GM23338 (cell line): ENCODE measurements around the gene EMC10. TPM values are rescaled to one million over a fixed set of nuclear protein-coding genes. Genes with fewer than 3 reads are reported as not detected.

Experiments used
- ATAC-seq: fragments of 200-7000 bp; cut with Tn5 transposase; 3 replicates; pipeline ENCODE4 v1.9.1; 2020
- DNase-seq: peaks from one replicate; pipeline ENCODE4 v3.0.0-alpha.2; 2015; ENCODE audit warnings: low spot score
- H2AFZ ChIP-seq: fragments of 200-600 bp; sonication (generic); 2 replicates; pipeline ENCODE4 v1.8.0; 2016; ENCODE audit warnings: antibody characterized with exemption, mild to moderate bottlenecking, moderate library complexity
- H3F3A ChIP-seq: fragments of 200-600 bp; sonication (generic); replicated peaks from 2 replicates; pipeline ENCODE4 v1.8.0; 2017; ENCODE audit warnings: antibody characterized with exemption, mixed run types, low read depth
- H3K27ac ChIP-seq: fragments of 200-600 bp; sonication (generic); 2 replicates; pipeline ENCODE4 v1.6.1; 2016; ENCODE audit warnings: low read depth
- H3K27me3 ChIP-seq: fragments of 200-600 bp; sonication (generic); 2 replicates; pipeline ENCODE4 v1.8.0; 2016; ENCODE audit warnings: mild to moderate bottlenecking, mixed run types, moderate library complexity; ENCODE audit not compliant: insufficient read depth
- H3K36me3 ChIP-seq: fragments of 200-600 bp; sonication (generic); 2 replicates; pipeline ENCODE4 v1.8.0; 2016; ENCODE audit warnings: mild to moderate bottlenecking; ENCODE audit not compliant: insufficient read depth
- H3K4me1 ChIP-seq: fragments of 200-600 bp; sonication (generic); 2 replicates; pipeline ENCODE4 v1.8.0; 2016; ENCODE audit warnings: mild to moderate bottlenecking, moderate library complexity; ENCODE audit not compliant: insufficient read depth
- H3K4me2 ChIP-seq: fragments of 200-600 bp; sonication (generic); 2 replicates; pipeline ENCODE4 v1.7.1; 2017; ENCODE audit warnings: mixed run types
- H3K4me3 ChIP-seq: fragments of 200-600 bp; sonication (generic); 2 replicates; pipeline ENCODE4 v1.6.1; 2016; ENCODE audit warnings: mixed run types
- H3K79me2 ChIP-seq: fragments of 200-600 bp; sonication (generic); replicated peaks from 2 replicates; pipeline ENCODE4 v1.8.0; 2017; ENCODE audit warnings: mild to moderate bottlenecking; ENCODE audit not compliant: insufficient read depth
- H3K9me2 ChIP-seq: fragments of 200-600 bp; sonication (generic); 2 replicates; pipeline ENCODE4 v1.8.0; 2017; ENCODE audit not compliant: insufficient read depth
- H4K20me1 ChIP-seq: fragments of 200-600 bp; sonication (generic); replicated peaks from 2 replicates; pipeline ENCODE4 v1.8.0; 2017; ENCODE audit warnings: mild to moderate bottlenecking; ENCODE audit not compliant: insufficient read depth
- H3K27ac Mint-ChIP-seq: 2 replicates; pipeline ENCODE4 v1.8.0; 2020; ENCODE audit warnings: inconsistent platforms, mild to moderate bottlenecking, moderate library complexity, mixed read lengths
- H3K27me3 Mint-ChIP-seq: 3 replicates; pipeline ENCODE4 v1.8.0; 2022; ENCODE audit warnings: low read depth, mild to moderate bottlenecking, moderate library complexity, mixed read lengths, inconsistent platforms; ENCODE audit not compliant: insufficient read depth, poor library complexity
- H3K36me3 Mint-ChIP-seq: 3 replicates; pipeline ENCODE4 v1.8.0; 2021; ENCODE audit warnings: low read depth, mild to moderate bottlenecking, inconsistent platforms, moderate library complexity, mixed read lengths
- H3K4me1 Mint-ChIP-seq: 3 replicates; pipeline ENCODE4 v1.8.0; 2020; ENCODE audit warnings: mild to moderate bottlenecking, inconsistent platforms, mixed read lengths
- H3K4me3 Mint-ChIP-seq: 3 replicates; pipeline ENCODE4 v1.8.0; 2021; ENCODE audit warnings: moderate library complexity, mild to moderate bottlenecking, inconsistent platforms, mixed read lengths
- H3K9me3 Mint-ChIP-seq: 3 replicates; pipeline ENCODE4 v1.8.0; 2020; ENCODE audit warnings: moderate library complexity, mild to moderate bottlenecking, inconsistent platforms, mixed read lengths
- CREB1 ChIP-seq: fragments of 250-450 bp; sonication (Bioruptor Pico); IDR thresholded peaks from 2 replicates; pipeline ENCODE4 v1.5.0; 2020; ENCODE audit warnings: low read depth, mild to moderate bottlenecking, moderate library complexity
- EZH2 ChIP-seq: fragments of 200-600 bp; sonication (generic); IDR thresholded peaks from one replicate; pipeline ENCODE4 v1.8.0; 2017; ENCODE audit warnings: antibody characterized with exemption, mild to moderate bottlenecking, low read depth; ENCODE audit not compliant: unreplicated experiment
- JUNB ChIP-seq: IDR thresholded peaks from one replicate; pipeline ENCODE4 v1.6.1; 2016; ENCODE audit warnings: antibody characterized with exemption; ENCODE audit not compliant: unreplicated experiment
- NANOG ChIP-seq: IDR thresholded peaks from 2 replicates; pipeline ENCODE4 v1.6.1; 2016; ENCODE audit warnings: antibody characterized with exemption, borderline replicate concordance
- POLR2AphosphoS5 ChIP-seq: IDR thresholded peaks from 2 replicates; pipeline ENCODE4 v1.6.1; 2016; ENCODE audit warnings: antibody characterized with exemption, low read depth
- STAT1 ChIP-seq: IDR thresholded peaks from one replicate; pipeline ENCODE4 v1.6.1; 2016; ENCODE audit warnings: antibody characterized with exemption; ENCODE audit not compliant: unreplicated experiment
- ZNF114 ChIP-seq: fragments of 250-450 bp; sonication (Bioruptor Pico); IDR thresholded peaks from 2 replicates; pipeline ENCODE4 v1.5.0; 2020; ENCODE audit warnings: mild to moderate bottlenecking, moderate library complexity
- ZNF331 ChIP-seq: fragments of 250-450 bp; sonication (Bioruptor Pico); IDR thresholded peaks from 2 replicates; pipeline ENCODE4 v1.5.0; 2020; ENCODE audit warnings: low read depth, mild to moderate bottlenecking, moderate library complexity
- polyA plus RNA-seq: library from polyadenylated mRNA; unstranded; fragments of >200 nt; fragmentation: Nextera tagmentation; extraction: Ambion mirVana; gene quantifications from 2 replicates; pipeline ENCODE4 v1.2.1, GENCODE V29; 2016
- total RNA-seq: library from RNA; depleted of rRNA; stranded (reverse); fragments of >200 nt; shearing (Covaris generic); gene quantifications from 2 replicates; pipeline ENCODE4 v1.2.3, GENCODE V29; 2014
- TF ChIP-seq, protein P1 (sequence below), 2 experiments: fragments of 200-600 bp in 1 of 2; sonication (generic) in 1 of 2; conservative IDR thresholded peaks; 2 replicates each; pipeline versions ENCODE4 v1.5.1 to v1.6.1; 2016 to 2017; ENCODE audit warnings: antibody characterized with exemption in 2 of 2, low read depth in 2 of 2, mild to moderate bottlenecking in 2 of 2, moderate library complexity in 1 of 2
- TF ChIP-seq, protein P2 (sequence below): IDR thresholded peaks from one replicate; pipeline ENCODE4 v1.6.1; 2018; ENCODE audit warnings: antibody characterized with exemption; ENCODE audit not compliant: unreplicated experiment
- TF ChIP-seq, protein P3 (sequence below): IDR thresholded peaks from 2 replicates; pipeline ENCODE4 v1.6.1; 2016; ENCODE audit warnings: antibody characterized with exemption

The EMC10 gene
- total and polyA plus RNA-seq, 2 experiments from 2014 or later = 24.8 to 113 TPM

DNA sequence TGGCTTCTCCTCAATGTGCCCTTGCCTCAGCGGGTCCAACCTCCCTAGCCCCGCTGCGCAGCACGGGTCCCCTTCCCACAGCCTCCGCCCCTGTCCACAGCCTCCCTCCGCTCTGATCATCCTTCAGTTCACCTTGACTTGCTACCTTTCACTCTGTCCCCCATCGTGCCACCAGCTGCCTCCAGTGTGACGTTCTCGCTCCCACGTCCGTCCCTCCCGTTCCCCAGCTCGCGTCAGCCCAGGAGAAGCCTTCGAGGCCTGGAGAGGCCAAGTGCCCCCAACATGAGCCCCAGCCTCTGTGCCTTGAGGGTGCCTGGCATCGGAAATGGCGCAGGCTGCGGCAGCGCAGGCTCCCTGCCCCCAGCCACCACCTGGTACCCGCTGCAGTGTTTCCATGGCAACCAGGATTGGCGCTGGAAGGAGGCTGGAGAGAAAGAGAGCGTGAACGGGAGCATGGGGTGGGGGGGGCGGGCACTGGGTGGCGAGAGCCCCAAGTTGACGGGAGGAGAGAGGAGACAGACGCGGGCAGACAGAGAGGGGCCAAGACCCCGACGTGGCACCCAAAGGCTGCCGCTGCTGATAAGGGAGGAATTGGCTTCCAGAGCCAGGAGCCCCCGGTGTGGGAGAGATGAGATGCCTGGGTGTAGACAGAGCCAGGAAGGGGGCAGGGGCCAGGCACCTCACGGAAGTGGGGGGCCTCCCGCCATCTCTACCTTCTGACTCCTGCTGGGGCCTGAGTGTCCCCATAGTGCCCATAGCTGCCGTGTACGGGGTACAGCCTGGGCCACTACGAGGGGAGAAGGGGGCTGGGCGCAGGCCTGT is 38.2 kb downstream of the EMC10 start:
- H3K27me3 ChIP-seq = peaks cover 18% of the 10 kb centered on the region
- ATAC-seq = no peak
- no peaks in the 10 kb centered on the region for H3F3A ChIP-seq
- DNase-seq = no peak
- H3K27ac ChIP-seq = no peak overlapping the region
- no peaks in the 10 kb centered on the region for H4K20me1 ChIP-seq
- Mint-ChIP-seq H3K4me1 (no peaks in the 10 kb centered on the region), H3K9me3 (peaks cover 86% of the 10 kb centered on the region), H3K27me3 (peaks cover 7% of the 10 kb centered on the region), H3K4me3 (no peak overlapping the region), H3K36me3 (peaks cover 24% of the 10 kb centered on the region), H3K27ac (no peak overlapping the region)
- no peak overlapping the region for H2AFZ ChIP-seq
- TF ChIP-seq, protein P1, sequence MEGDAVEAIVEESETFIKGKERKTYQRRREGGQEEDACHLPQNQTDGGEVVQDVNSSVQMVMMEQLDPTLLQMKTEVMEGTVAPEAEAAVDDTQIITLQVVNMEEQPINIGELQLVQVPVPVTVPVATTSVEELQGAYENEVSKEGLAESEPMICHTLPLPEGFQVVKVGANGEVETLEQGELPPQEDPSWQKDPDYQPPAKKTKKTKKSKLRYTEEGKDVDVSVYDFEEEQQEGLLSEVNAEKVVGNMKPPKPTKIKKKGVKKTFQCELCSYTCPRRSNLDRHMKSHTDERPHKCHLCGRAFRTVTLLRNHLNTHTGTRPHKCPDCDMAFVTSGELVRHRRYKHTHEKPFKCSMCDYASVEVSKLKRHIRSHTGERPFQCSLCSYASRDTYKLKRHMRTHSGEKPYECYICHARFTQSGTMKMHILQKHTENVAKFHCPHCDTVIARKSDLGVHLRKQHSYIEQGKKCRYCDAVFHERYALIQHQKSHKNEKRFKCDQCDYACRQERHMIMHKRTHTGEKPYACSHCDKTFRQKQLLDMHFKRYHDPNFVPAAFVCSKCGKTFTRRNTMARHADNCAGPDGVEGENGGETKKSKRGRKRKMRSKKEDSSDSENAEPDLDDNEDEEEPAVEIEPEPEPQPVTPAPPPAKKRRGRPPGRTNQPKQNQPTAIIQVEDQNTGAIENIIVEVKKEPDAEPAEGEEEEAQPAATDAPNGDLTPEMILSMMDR (conservative IDR thresholded peaks at IDR 0.05; ENCODE audit: low read depth in 2 of 2) = no peak
- no peak for TF ChIP-seq JUNB
- TF ChIP-seq EZH2 = no peak
- TF ChIP-seq NANOG = no peak
- TF ChIP-seq, protein P2, sequence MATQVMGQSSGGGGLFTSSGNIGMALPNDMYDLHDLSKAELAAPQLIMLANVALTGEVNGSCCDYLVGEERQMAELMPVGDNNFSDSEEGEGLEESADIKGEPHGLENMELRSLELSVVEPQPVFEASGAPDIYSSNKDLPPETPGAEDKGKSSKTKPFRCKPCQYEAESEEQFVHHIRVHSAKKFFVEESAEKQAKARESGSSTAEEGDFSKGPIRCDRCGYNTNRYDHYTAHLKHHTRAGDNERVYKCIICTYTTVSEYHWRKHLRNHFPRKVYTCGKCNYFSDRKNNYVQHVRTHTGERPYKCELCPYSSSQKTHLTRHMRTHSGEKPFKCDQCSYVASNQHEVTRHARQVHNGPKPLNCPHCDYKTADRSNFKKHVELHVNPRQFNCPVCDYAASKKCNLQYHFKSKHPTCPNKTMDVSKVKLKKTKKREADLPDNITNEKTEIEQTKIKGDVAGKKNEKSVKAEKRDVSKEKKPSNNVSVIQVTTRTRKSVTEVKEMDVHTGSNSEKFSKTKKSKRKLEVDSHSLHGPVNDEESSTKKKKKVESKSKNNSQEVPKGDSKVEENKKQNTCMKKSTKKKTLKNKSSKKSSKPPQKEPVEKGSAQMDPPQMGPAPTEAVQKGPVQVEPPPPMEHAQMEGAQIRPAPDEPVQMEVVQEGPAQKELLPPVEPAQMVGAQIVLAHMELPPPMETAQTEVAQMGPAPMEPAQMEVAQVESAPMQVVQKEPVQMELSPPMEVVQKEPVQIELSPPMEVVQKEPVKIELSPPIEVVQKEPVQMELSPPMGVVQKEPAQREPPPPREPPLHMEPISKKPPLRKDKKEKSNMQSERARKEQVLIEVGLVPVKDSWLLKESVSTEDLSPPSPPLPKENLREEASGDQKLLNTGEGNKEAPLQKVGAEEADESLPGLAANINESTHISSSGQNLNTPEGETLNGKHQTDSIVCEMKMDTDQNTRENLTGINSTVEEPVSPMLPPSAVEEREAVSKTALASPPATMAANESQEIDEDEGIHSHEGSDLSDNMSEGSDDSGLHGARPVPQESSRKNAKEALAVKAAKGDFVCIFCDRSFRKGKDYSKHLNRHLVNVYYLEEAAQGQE = no peak
- no peak for TF ChIP-seq CREB1 (CRISPR knock-in tag)
- no peak for TF ChIP-seq POLR2AphosphoS5
- TF ChIP-seq ZNF331 = no peak
- peaks cover 10% of the 10 kb centered on the region; the same call in 1 of the 2 replicates for H3K4me1 ChIP-seq
- no peaks in the 10 kb centered on the region for H3K9me2 ChIP-seq
- H3K4me2 ChIP-seq = no peak overlapping the region
- no peaks in the 10 kb centered on the region for H3K36me3 ChIP-seq
- no peak overlapping the region for H3K4me3 ChIP-seq
- H3K79me2 ChIP-seq = no peaks in the 10 kb centered on the region

DNA sequence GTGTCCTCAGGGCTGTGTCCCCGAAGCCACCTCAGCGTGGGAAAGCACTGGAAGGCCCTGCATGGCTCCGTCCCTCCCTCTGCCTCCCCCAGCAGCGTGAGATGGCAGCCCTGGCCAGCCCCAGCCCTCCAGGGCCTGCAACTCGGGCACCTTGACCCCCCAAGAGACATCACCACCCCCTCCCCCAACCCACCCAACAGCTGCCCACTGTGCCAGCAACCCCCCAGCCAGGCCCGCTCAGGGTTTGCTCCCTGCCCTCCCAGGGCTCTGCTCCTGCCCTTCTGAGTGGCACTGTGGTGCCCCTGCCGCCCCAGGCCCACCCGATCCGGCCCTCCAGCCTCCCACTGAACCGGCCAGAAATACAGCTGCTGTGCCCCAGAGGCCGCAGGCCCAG is 38.9 kb downstream of the EMC10 start:
- peaks cover 85% of the 10 kb centered on the region for H3K9me3 Mint-ChIP-seq
- Histone ChIP-seq H3K79me2 (no peaks in the 10 kb centered on the region), H3F3A (no peaks in the 10 kb centered on the region), H3K4me2 (no peak overlapping the region), H3K27ac (no peak overlapping the region), H3K36me3 (no peaks in the 10 kb centered on the region), H3K4me3 (no peak overlapping the region), H3K9me2 (no peaks in the 10 kb centered on the region), H3K27me3 (peaks cover 12% of the 10 kb centered on the region), H3K4me1 (peaks cover 9% of the 10 kb centered on the region; the same call in 1 of the 2 replicates), H4K20me1 (no peaks in the 10 kb centered on the region), H2AFZ (no peak overlapping the region)
- DNase-seq (no peak), ATAC-seq (no peak)
- H3K4me1 Mint-ChIP-seq = no peaks in the 10 kb centered on the region
- no peak overlapping the region for H3K4me3 Mint-ChIP-seq
- peaks cover 7% of the 10 kb centered on the region for H3K27me3 Mint-ChIP-seq
- TF ChIP-seq STAT1 (no peak), ZNF114 (CRISPR knock-in tag) (no peak), CREB1 (CRISPR knock-in tag) (no peak), NANOG (no peak)
- TF ChIP-seq, protein P3, sequence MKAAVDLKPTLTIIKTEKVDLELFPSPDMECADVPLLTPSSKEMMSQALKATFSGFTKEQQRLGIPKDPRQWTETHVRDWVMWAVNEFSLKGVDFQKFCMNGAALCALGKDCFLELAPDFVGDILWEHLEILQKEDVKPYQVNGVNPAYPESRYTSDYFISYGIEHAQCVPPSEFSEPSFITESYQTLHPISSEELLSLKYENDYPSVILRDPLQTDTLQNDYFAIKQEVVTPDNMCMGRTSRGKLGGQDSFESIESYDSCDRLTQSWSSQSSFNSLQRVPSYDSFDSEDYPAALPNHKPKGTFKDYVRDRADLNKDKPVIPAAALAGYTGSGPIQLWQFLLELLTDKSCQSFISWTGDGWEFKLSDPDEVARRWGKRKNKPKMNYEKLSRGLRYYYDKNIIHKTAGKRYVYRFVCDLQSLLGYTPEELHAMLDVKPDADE = no peak
- TF ChIP-seq, protein P1 (conservative IDR thresholded peaks at IDR 0.05; ENCODE audit: low read depth in 2 of 2) = no peak
- H3K36me3 Mint-ChIP-seq = peaks cover 24% of the 10 kb centered on the region
- no peak overlapping the region for H3K27ac Mint-ChIP-seq
